ENCODE data around the gene ZNF185. TPM values are rescaled to one million over a fixed set of nuclear protein-coding genes. Genes with fewer than 3 reads are reported as not detected.

The ZNF185 gene
- total RNA-seq, 1 experiment from 2014 or later = 2.1 TPM

- intact Hi-C loops (cut with micrococcal nuclease; ENCODE audit: unreplicated experiment) = no loop called here
- no peaks in the 10 kb centered on the region for H3K4me1 ChIP-seq (ENCODE audit: insufficient read depth, low read length, poor library complexity, severe bottlenecking)
- TF ChIP-seq EZH2 (IDR thresholded peaks at IDR 0.05; ENCODE audit: borderline replicate concordance, low read depth, low read length, poor library complexity, severe bottlenecking) (no peak), CTCF (conservative IDR thresholded peaks at IDR 0.05; ENCODE audit: low read depth, low read length) (no peak)
These were observed 25.3 kb upstream of the ZNF185 start for GRCh38 chrX:152872522-152872921.

DNA sequence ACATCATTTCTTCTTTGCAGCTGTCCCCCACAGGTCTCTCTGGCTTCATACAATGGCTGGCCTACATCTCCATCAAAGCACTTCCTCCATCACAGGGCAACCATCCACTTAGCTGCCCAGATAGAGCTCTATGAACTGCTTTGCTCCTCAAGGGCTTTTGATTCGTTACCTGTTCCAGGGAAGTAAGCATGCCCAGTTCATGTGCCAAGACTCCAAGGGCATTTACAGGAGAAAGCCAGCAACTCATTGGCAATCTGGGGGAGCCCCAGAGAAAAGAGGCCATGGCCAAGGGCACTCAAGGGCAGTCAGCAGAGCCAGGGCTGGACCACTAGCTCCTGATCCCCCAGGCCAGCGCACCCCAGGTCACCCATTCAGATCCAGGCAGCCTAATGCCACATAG lies 24.5 kb upstream of the ZNF185 start:
- H3K36me3 ChIP-seq (ENCODE audit: insufficient read depth, low read length, poor library complexity, severe bottlenecking) = peaks cover 6% of the 10 kb centered on the region
- H3K27me3 ChIP-seq (replicated peaks; ENCODE audit: insufficient read depth, low read depth, low read length, poor library complexity) = no peaks in the 10 kb centered on the region
- H3K9me3 ChIP-seq (ENCODE audit: low read depth, low read length, poor library complexity, severe bottlenecking) = no peaks in the 10 kb centered on the region
- no peak overlapping the region for H3K4me3 ChIP-seq (ENCODE audit: low read depth, low read length, poor library complexity, severe bottlenecking)
- no peaks in the 10 kb centered on the region for H3K4me1 ChIP-seq (ENCODE audit: insufficient read depth, low read length, poor library complexity, severe bottlenecking)
- intact Hi-C loops (cut with micrococcal nuclease; ENCODE audit: unreplicated experiment) = no loop called here
- no peak overlapping the region for H3K27ac ChIP-seq (ENCODE audit: low read depth, low read length, poor library complexity, severe bottlenecking)
- BruUV-seq (replicated peaks) = no TSS peak
- POLR2A ChIA-PET (ENCODE audit: low non-redundant PET) = no interaction called here
- CTCF ChIA-PET = no interaction called here
- DNase-seq (ENCODE audit: low spot score) = no peak
- no peak for TF ChIP-seq CTCF (conservative IDR thresholded peaks at IDR 0.05; ENCODE audit: low read depth, low read length)
- TF ChIP-seq EZH2 (IDR thresholded peaks at IDR 0.05; ENCODE audit: borderline replicate concordance, low read depth, low read length, poor library complexity, severe bottlenecking) = no peak

More at GRCh38 chrX:152872522-152872921, 25.3 kb upstream of the ZNF185 start:
- Histone ChIP-seq H3K27ac (ENCODE audit: low read depth, low read length, poor library complexity, severe bottlenecking) (no peak overlapping the region), H3K27me3 (replicated peaks; ENCODE audit: insufficient read depth, low read depth, low read length, poor library complexity) (no peaks in the 10 kb centered on the region), H3K4me3 (ENCODE audit: low read depth, low read length, poor library complexity, severe bottlenecking) (no peak overlapping the region), H3K9me3 (ENCODE audit: low read depth, low read length, poor library complexity, severe bottlenecking) (no peaks in the 10 kb centered on the region), H3K36me3 (ENCODE audit: insufficient read depth, low read length, poor library complexity, severe bottlenecking) (peaks cover 6% of the 10 kb centered on the region)
- POLR2A ChIA-PET (ENCODE audit: low non-redundant PET) = no interaction called here
- CTCF ChIA-PET = no interaction called here
- no TSS peak for BruUV-seq (replicated peaks)
- no peak for DNase-seq (ENCODE audit: low spot score)

- no TSS peak for BruUV-seq (replicated peaks)
- intact Hi-C loops (cut with micrococcal nuclease; ENCODE audit: unreplicated experiment) = no loop called here
- Histone ChIP-seq H3K4me1 (ENCODE audit: insufficient read depth, low read length, poor library complexity, severe bottlenecking) (no peaks in the 10 kb centered on the region), H3K4me3 (ENCODE audit: low read depth, low read length, poor library complexity, severe bottlenecking) (no peak overlapping the region), H3K27ac (ENCODE audit: low read depth, low read length, poor library complexity, severe bottlenecking) (no peak overlapping the region), H3K36me3 (ENCODE audit: insufficient read depth, low read length, poor library complexity, severe bottlenecking) (no peaks in the 10 kb centered on the region), H3K27me3 (replicated peaks; ENCODE audit: insufficient read depth, low read depth, low read length, poor library complexity) (no peaks in the 10 kb centered on the region), H3K9me3 (ENCODE audit: low read depth, low read length, poor library complexity, severe bottlenecking) (no peaks in the 10 kb centered on the region)
- no peak for DNase-seq (ENCODE audit: low spot score)
- no peak for TF ChIP-seq EZH2 (IDR thresholded peaks at IDR 0.05; ENCODE audit: borderline replicate concordance, low read depth, low read length, poor library complexity, severe bottlenecking)
- TF ChIP-seq CTCF (conservative IDR thresholded peaks at IDR 0.05; ENCODE audit: low read depth, low read length) = no peak
- ChIA-PET CTCF (no interaction called here), POLR2A (ENCODE audit: low non-redundant PET) (no interaction called here)
These were observed 20.7 kb upstream of the ZNF185 start for GRCh38 chrX:152876931-152877840.
